Muscle layer of colon (tissue), 2 donors: ENCODE measurements around the gene NGEF.
"Not testable (repeated sequence)": the region's sequence is repeated elsewhere in the genome, so short reads cannot be mapped to it uniquely, and the experiment has no call there.

Experiments
- H3K27ac ChIP-seq: one replicate; pipeline ENCODE4 v1.7.0; 2013; ENCODE audit warnings: low read depth, mild to moderate bottlenecking, low read length, moderate library complexity
- H3K27me3 ChIP-seq, 2 donors: one replicate each; pipeline ENCODE4 v1.7.0; 2013; ENCODE audit warnings: low read length in 2 of 2, mild to moderate bottlenecking in 2 of 2; ENCODE audit not compliant: insufficient read depth in 2 of 2, control insufficient read depth in 1 of 2
- H3K36me3 ChIP-seq: one replicate; pipeline ENCODE4 v1.7.0; 2013; ENCODE audit warnings: mild to moderate bottlenecking, low read length; ENCODE audit not compliant: insufficient read depth
- H3K4me1 ChIP-seq: one replicate; pipeline ENCODE4 v1.7.0; 2013; ENCODE audit warnings: mild to moderate bottlenecking, low read length; ENCODE audit not compliant: insufficient read depth
- H3K4me3 ChIP-seq, 2 donors: one replicate each; pipeline ENCODE4 v1.7.0; 2013; ENCODE audit warnings: low read length in 2 of 2, low read depth in 1 of 2, mild to moderate bottlenecking in 1 of 2, moderate library complexity in 1 of 2
- H3K9ac ChIP-seq: one replicate; pipeline ENCODE4 v1.7.0; 2013; ENCODE audit warnings: low read length
- H3K9me3 ChIP-seq: one replicate; pipeline ENCODE4 v1.7.0; 2013; ENCODE audit warnings: mild to moderate bottlenecking, low read length
- donor health status: abdominal sarcoma.
- donor health status: Adenocarcinoma of cecum.

NGEF gene

DNA sequence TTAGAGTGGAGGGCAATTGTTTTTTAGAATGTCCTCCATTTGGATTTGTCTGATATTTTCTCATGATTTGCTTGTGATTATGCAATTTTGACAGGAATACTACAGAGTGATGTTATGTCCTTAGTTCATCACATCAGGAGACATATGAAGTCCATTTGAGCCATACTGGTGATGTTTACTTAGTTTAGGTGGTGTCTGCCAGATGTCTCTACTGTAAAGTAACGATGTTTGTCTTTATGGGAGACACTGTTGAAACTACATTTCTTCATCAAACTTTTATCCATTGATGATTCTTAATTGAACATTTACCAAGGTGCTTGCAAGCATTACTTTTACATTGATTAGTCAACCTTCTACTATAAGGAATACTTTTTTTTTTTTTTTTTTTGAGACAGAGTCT lies 147.9 kb downstream of the NGEF start:
- Histone ChIP-seq H3K36me3 (peaks cover 12% of the 10 kb centered on the region), H3K4me1 (no peaks in the 10 kb centered on the region), H3K27me3 (no peaks in the 10 kb centered on the region), H3K9ac (no peak overlapping the region), H3K4me3 (no peak overlapping the region), H3K27ac (no peak overlapping the region), H3K9me3 (no peaks in the 10 kb centered on the region)

DNA sequence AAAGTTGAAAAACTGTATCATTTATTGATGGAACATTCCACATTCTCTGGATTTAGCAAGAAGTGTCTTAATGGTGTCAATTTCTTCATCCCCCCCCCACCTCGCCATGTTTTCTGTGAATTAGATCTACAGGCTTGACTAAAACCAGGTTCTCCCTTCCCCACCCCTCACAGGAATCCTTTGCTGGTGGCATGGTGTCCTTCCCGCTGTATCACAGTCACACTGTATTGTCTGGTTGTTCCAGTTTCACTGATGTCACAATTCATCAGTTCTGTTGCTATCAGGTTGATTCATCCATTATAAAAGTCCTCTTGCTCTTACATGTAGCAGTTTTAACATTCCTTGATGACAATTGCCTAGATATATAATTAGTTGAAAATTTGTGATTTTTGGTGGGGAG lies 149.1 kb downstream of the NGEF start:
- H3K4me1 ChIP-seq = no peaks in the 10 kb centered on the region
- H3K27me3 ChIP-seq = no peaks in the 10 kb centered on the region
- H3K36me3 ChIP-seq = peaks cover 22% of the 10 kb centered on the region
- H3K4me3 ChIP-seq = no peak overlapping the region
- H3K9me3 ChIP-seq = no peaks in the 10 kb centered on the region
- H3K9ac ChIP-seq = no peak overlapping the region
- no peak overlapping the region for H3K27ac ChIP-seq

DNA sequence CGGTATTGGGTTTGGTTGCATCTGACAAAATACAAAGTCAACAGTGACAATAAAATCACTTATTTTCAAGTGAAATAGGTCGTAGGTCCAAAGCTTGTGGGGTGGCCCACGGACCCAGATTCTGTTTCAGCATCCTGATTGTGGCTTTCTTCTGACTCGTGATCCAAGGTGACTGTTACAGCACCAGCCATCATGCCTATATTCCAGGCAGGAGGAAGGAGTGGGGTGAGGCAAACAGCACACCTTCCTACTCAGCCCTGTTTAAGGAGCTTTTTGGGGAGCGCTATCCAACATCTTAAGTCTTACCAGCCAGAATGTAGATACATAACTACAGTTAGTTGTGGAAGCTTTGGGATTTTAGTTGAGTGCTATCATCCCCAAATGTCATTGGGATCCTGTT lies 151.7 kb downstream of the NGEF start:
- H3K36me3 ChIP-seq = peaks cover 47% of the 10 kb centered on the region

DNA sequence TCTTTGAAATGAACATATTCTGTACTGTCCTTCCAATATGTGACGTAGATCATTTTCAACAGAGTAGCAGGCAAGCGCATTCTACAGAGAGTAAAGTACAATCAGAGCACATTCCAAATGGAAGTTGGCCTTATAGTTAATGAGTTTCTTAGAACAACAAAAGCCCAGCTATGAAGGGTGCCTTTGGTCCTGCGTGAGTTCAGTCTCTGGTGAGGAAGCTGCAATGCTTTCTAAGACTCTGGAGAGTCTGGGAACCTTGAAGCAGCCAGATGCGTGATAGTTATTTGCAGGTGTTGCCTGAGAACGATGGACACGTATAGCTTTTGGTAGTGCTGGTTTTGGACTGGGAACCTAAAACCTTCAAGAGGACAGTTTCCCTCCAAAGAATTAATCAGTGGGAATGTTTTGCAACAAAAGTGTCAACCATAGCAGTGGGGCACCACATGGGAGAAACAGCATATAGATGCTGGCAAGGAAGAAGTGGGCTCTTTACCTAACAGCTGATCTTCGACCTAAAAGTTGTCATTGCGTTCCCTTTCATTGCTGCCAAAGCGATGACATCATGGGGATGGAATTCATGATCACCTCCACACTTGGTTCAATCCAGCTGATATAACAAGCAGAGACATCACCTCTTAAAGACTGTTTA lies 152.3 kb downstream of the NGEF start:
- H3K36me3 ChIP-seq = peaks cover 52% of the 10 kb centered on the region

More for the DNA sequence above, 151.7 kb downstream of the NGEF start:
- Histone ChIP-seq H3K27ac (no peak overlapping the region), H3K4me1 (no peaks in the 10 kb centered on the region), H3K4me3 (no peak overlapping the region), H3K27me3 (no peaks in the 10 kb centered on the region), H3K9ac (no peak overlapping the region), H3K9me3 (no peaks in the 10 kb centered on the region)

DNA sequence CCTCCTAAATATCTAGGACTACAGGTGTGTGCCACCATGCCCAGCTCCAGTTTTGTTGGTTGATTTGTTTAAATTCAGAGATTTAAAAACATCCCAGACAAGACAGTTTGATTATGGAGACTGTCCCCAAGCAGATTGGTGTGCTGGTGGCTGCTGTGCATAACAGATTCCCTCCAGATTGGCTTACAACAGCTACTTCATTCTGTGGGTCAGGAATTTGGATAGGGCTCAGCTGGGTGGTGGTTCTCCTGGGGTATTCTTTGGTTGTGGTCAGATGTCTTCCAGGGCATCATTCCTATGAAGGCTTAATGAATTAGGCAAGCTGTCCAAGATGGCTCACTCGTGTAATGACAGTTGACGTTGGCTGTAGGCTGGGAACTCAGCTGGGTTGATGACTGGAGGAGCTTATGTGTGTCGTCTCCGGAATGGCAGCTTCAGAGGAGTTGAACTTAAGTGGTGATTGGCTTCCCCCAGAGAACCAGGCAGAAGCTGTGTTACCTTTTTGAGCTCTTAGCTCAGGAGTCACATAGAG lies 153.6 kb downstream of the NGEF start:
- Histone ChIP-seq H3K27me3 (no peaks in the 10 kb centered on the region), H3K4me1 (no peaks in the 10 kb centered on the region), H3K27ac (no peak overlapping the region), H3K36me3 (peaks cover 52% of the 10 kb centered on the region), H3K9me3 (no peaks in the 10 kb centered on the region), H3K9ac (no peak overlapping the region), H3K4me3 (no peak overlapping the region)

More for the DNA sequence above, 152.3 kb downstream of the NGEF start:
- Histone ChIP-seq H3K27ac (no peak overlapping the region), H3K4me1 (no peaks in the 10 kb centered on the region), H3K9me3 (no peaks in the 10 kb centered on the region), H3K9ac (no peak overlapping the region), H3K4me3 (no peak overlapping the region), H3K27me3 (no peaks in the 10 kb centered on the region)

DNA sequence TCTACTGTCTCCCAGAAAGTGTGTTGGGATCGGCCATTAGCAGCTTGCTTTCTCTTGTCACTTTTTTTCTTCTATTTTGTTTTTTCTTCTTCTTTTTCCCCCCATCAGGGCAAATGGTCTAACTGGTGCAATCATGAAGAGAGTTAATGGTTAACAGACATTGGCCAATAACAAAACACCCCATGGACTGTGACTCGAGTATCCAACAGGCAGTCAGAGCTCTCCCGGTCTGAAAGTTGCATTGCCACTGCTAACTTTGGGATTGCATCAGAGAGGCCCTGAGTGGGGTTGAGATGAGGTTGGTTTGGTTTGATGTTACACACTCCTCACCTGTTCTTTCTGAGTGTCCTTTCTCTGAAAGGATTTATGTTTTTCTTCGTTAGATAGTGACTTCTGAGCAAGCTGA lies 155.9 kb downstream of the NGEF start:
- H3K9me3 ChIP-seq = no peaks in the 10 kb centered on the region
- H3K9ac ChIP-seq = no peak overlapping the region
- H3K27me3 ChIP-seq = no peaks in the 10 kb centered on the region
- no peak overlapping the region for H3K4me3 ChIP-seq
- H3K27ac ChIP-seq = no peak overlapping the region
- peaks cover 57% of the 10 kb centered on the region for H3K36me3 ChIP-seq
- no peaks in the 10 kb centered on the region for H3K4me1 ChIP-seq

DNA sequence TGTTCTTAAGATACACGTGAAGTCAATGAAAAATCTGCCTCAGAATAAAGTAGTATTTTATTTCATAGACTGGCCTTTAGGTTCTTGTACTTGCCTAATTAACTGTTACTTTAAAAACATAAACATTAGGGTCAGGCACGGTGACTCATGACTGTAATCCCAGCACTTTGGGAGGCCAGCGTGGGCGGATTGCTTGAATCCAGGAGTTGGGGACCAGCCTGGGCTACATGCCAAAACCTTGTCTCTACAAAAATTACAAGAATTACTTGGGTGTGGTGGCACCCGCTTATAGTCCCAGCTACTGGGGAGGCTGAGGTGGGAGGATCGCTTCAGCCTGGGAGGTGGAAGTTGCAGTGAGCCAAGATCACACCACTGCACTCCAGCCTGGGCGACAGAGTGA lies 159.0 kb downstream of the NGEF start:
- Histone ChIP-seq H3K4me1 (no peaks in the 10 kb centered on the region), H3K9me3 (no peaks in the 10 kb centered on the region), H3K27me3 (no peaks in the 10 kb centered on the region), H3K27ac (no peak overlapping the region), H3K36me3 (peaks cover 63% of the 10 kb centered on the region), H3K9ac (no peak overlapping the region), H3K4me3 (no peak overlapping the region)

DNA sequence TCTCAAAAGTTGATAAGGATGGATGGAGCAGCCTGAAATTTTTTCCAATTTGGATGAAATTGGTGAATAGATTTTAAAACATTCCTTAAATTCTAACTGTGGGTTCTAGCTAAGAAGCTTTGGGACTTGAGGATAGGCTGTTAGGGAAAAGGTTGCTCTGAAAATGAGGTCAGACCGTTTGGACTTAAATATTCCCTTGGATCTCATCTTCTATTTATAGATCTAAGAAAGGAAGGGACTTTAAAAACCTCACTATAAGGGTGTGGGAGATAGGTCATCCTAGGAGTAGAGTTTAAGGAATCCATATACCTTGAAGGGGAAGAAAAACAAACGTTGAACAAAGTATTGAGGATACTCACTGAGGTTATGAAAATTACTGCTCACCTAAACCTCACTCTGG lies 160.4 kb downstream of the NGEF start:
- Histone ChIP-seq H3K27me3 (no peaks in the 10 kb centered on the region), H3K27ac (no peak overlapping the region), H3K9ac (no peak overlapping the region), H3K4me1 (no peaks in the 10 kb centered on the region), H3K36me3 (peaks cover 63% of the 10 kb centered on the region), H3K9me3 (no peaks in the 10 kb centered on the region), H3K4me3 (no peak overlapping the region)

DNA sequence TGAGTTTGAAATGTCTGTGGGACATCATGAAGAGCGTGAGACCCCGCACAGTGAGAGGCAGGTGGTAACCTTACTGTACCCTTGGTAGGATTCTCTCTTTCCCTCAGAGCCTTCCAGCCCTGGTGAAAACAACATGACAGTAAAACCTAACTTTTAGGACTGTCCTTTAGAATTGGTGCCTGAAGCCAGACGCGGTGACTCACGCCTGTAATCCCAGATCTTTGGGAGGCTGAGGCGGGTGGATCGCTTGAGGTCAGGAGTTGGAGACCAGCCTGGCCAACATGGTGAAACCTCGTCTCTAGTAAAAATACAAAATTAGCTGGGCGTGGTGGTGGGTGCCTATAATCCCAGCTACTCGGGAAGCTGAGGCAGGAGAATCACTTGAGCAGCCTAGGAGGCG lies 161.0 kb downstream of the NGEF start:
- not testable (repeated sequence) for H3K27me3 ChIP-seq, H3K4me3 ChIP-seq, H3K27ac ChIP-seq, H3K9me3 ChIP-seq, H3K9ac ChIP-seq, H3K4me1 ChIP-seq
- peaks cover 63% of the 10 kb centered on the region for H3K36me3 ChIP-seq

DNA sequence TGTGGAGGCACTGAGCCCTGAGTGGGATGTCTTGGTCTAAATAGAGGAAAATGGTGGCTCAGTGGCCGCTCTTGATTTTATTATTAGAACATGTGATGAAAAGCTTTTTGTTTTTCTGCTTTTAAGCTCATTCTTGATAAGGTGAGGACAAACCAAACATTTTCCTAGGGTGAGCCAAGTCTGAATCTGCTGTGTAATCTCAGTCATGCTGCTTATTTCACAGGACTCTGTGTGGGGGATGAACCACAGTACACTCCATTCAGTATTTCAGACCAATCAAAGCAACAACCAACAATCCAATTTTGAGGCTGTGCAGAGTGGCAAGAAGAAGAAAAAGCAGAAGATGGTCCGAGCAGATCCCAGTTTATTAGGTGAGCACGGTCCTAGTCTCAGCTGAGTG lies 163.0 kb downstream of the NGEF start:
- no peaks in the 10 kb centered on the region for H3K9me3 ChIP-seq
- peaks cover 72% of the 10 kb centered on the region for H3K36me3 ChIP-seq
- H3K4me1 ChIP-seq = no peaks in the 10 kb centered on the region
- no peak overlapping the region for H3K9ac ChIP-seq
- H3K27me3 ChIP-seq = no peaks in the 10 kb centered on the region
- no peak overlapping the region for H3K27ac ChIP-seq
- H3K4me3 ChIP-seq = no peak overlapping the region

DNA sequence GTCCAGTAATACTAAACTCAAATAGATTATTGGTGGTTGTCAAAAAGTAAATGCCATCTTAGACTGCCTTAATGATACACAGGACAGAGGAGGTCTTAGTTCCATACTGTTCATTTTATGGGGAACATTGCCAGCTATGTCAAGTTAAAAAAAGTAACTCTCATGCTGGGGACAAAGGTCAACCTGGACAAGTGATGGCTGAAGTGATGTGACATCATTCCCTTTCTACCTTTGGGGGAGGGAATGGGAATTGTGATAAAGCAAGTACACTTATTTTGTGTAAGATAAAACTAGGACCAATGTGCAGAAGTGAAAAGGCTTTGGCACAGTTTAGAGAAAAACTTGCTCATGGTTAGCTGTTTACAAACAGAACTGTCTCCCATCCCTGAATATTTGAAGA lies 167.0 kb downstream of the NGEF start:
- H3K9ac ChIP-seq = no peak overlapping the region
- no peaks in the 10 kb centered on the region for H3K4me1 ChIP-seq
- H3K27ac ChIP-seq = no peak overlapping the region
- H3K27me3 ChIP-seq = no peaks in the 10 kb centered on the region
- peaks cover 83% of the 10 kb centered on the region for H3K36me3 ChIP-seq
- H3K4me3 ChIP-seq = no peak overlapping the region
- H3K9me3 ChIP-seq = no peaks in the 10 kb centered on the region

DNA sequence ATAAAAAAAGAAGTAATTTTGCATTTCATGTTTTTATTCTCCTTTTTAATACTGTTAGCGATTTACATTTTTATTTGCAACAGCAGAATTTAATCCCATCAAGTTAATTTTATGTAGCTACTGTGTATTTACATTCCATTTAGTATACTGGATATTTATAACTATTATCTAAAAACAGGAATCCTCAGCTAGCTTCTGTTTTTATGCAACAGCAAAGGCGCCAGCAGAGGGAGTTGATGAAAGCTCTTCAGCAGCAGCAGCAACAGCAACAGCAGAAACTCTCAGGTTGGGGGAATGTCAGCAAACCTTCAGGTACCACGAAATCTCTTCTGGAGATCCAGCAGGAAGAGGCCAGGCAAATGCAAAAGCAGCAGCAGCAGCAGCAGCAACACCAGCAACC lies 169.2 kb downstream of the NGEF start:
- no peaks in the 10 kb centered on the region for H3K27me3 ChIP-seq
- H3K4me1 ChIP-seq = peaks cover 8% of the 10 kb centered on the region
- no peak overlapping the region for H3K27ac ChIP-seq
- no peak overlapping the region for H3K9ac ChIP-seq
- no peak overlapping the region for H3K4me3 ChIP-seq
- H3K9me3 ChIP-seq = no peaks in the 10 kb centered on the region
- H3K36me3 ChIP-seq = peaks cover 75% of the 10 kb centered on the region
